NCI-H2107 (cell line): ENCODE measurements around the gene SPTBN5.

ENCODE experiments used
- DNase-seq: peaks from one replicate; lab custom pipeline; 2025; lab: John Stamatoyannopoulos, UW

SPTBN5 gene

GRCh38 chr15:41903782-41904181, 9.9 kb upstream of the SPTBN5 start:
- DNase-seq: no peak

GRCh38 chr15:41901431-41901830, 7.6 kb upstream of the SPTBN5 start:
- no peak for DNase-seq

GRCh38 chr15:41900526-41901380, 6.9 kb upstream of the SPTBN5 start:
- DNase-seq: no peak

GRCh38 chr15:41899854-41900442, 6.1 kb upstream of the SPTBN5 start:
- DNase-seq: no peak

GRCh38 chr15:41897363-41897799, 3.5 kb upstream of the SPTBN5 start:
- no peak for DNase-seq

GRCh38 chr15:41896566-41896965, 2.7 kb upstream of the SPTBN5 start:
- DNase-seq: no peak

- DNase-seq: no peak
Measured at GRCh38 chr15:41895957-41896356, 2.1 kb upstream of the SPTBN5 start.

DNA sequence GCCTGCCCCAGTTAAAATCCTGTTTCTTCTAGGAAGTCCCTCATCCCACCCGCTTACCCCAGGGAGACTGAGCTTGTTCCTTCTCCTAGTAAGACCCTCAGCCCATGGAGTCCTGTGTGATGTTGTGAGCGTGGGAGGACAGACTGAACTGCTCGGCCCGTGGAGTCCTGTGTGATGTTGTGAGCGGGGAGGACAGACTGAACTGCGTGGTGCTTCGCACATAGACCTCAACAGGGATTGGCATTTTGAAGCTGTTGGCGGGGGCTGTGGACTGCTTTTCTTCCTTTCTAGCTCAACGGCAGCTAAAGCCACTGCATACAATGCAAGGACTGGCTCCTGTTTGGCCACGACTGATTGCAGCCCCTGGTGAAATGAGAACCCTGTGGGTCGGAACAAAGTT, 1.6 kb upstream of the SPTBN5 start:
- DNase-seq: no peak

DNA sequence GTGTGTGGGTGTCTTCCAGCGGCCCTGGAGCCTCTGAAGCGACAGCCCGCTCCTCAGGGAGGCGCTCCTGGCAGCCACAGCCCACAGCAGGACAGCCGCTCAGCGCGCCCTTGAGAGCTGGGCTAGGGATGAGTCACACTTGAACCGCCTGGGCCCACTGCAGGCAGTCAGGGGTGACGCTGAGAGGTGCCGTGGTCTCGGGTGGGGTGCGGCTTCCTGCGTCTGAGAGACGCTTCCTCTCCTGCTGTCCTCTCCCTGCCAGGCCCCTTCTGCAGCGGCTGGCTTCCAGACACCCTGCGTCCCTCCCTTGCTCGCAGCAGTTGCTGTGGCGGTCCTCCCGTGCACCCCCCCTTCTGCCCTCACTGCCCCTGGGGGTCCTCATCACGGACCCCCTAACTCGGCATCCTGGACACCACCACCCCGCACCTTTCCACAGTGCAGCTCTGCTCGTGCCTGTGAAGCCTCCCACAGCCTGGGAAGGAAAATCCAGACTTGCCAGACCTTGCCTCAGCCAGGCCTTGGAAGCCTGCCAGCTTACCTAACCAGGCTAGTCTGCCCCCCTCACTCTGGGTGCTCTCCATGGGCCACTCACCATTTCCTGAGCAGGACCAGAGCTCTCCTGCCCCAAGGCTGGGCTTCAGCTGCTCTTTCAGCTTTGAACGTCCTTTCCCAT, 1.1 kb upstream of the SPTBN5 start:
- DNase-seq: peak; percentile 52

DNA sequence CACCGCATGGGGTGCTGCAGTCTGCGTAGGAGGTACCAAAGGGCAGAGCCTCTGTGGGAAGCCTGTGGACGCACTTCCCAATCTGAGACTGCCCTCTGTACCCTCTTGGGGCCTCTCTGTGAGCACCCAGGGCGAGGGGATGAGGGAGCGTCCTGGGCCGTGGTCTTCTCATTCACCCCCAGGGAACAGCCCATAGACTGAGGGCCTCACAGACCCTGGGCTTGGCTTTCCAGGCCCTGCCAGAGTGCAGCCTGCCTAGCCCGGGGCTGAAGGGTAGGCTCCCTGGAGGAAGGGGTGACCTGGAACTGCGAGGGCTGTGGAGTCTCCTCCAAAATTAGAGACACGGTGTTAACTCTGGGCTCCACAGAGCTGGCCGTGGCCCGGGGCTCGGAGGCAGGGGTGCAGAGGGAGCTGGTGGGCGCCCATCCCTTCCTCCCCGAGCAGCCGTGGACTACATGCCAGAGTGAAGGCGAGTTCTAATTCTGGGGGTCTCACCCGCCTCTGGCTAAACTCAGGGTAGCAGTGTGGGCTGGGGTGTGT, 468 bp upstream of the SPTBN5 start:
- no peak for DNase-seq

DNA sequence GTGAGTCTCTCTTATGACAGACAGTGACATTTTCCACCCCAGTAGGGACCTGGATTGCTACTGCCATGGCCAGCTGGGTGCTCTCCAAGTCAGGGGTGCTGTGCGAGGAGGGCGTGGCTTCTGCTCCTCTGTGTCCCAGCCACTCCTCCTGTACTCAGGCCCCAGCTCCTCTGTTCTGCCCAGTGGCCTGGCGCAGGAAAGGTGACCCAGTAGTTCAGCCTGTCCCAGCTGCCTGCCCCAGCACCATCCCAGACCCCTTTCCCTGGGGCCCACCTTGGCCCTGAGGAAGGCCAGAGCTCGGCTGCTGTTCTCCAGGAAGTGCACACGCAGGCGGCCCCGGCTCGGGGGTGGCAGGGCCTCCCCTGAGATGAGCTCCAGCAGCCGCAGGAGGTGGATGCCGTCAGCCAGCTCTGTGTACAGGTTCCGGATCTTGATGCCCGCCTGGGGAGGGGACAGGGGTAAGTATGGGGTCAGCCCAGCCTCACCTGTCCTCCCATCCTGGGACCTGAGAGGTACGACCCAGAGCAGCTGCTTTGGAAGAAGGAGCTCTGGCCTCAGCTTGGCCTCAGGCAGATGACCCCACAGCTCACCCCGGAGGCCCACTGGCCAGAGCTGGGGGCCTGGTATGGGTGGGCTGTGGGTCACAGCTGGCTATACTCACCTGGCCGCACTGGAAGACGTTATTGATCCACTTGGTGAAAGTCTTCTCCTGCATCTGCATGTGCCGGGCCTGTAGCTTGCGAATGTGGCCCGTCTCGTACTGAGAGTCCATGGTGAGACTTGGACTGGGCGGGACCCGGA, 1.0 kb downstream of the SPTBN5 start:
- DNase-seq: no peak

DNA sequence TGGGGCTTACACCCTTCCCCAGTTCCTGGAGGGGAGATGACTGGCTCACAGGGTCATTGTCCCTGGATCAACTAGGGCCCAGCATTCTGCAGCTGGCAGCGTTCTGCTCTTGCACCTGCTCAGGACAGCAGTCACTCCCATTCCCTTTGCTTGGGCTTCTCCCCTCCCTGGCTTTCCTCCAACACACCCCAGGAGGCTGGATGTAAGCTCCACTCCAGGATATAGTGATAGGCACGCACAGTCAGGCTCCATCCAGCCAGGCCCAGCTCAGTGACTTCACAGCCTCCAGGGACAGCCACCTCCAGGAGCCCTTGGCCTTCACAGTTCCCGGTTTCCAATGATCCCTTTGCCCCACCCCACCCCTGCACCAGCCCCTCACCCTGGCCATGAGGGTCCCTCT, 1.9 kb downstream of the SPTBN5 start:
- peak; percentile 70 for DNase-seq

DNA sequence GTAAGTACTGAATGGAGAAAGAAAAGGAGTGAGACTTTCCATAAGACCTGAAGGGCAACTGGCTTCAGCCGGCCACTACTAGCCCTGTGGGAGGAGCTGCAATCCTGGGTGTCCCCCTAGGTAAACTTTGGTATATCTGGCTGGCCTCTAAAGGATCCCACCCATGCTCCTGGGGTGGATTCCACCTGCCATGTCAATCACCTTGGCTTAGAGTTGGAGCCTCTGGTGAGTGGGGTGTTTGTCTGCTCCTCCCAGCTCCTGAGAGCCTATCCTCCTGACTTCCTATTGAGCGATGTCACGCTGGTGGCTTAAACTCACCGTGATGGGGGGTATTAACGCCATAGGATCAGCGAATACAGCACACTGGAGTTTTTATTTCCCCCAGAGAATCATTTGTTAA, 2.6 kb downstream of the SPTBN5 start:
- no peak for DNase-seq

DNA sequence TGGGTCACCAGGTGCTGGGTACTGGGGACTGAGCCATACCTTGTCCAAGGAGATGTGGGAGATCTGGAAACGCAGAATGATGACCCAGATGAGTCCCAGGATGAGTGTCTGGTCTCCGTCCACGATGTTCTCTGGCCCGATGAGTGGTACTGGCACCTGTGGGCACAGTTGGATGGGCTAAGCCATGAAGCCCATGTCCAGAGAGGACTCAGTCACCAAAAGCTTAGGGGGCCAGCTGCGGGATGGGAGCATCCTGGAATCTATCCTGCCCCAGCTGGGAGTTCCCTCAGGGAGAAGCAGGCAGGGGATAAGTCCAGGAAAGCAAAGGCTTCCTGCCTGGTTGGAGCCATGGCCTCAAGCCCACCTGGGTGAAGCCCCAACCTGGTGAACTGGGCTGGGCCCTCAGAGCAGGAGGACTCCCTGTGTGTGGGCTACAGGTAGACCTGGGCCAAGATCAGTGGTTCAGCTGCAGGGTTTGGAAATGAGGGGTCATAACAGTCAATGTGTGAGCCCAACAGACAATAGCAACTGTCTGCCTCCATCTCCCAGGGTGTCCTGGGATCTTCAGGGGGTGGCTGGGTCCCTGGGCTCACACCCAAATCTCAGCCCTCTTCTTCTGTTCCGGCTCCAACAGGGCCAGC, 3.7 kb downstream of the SPTBN5 start:
- DNase-seq: no peak

- DNase-seq: no peak
Measured at GRCh38 chr15:41888662-41889253, 5.1 kb downstream of the SPTBN5 start.

DNA sequence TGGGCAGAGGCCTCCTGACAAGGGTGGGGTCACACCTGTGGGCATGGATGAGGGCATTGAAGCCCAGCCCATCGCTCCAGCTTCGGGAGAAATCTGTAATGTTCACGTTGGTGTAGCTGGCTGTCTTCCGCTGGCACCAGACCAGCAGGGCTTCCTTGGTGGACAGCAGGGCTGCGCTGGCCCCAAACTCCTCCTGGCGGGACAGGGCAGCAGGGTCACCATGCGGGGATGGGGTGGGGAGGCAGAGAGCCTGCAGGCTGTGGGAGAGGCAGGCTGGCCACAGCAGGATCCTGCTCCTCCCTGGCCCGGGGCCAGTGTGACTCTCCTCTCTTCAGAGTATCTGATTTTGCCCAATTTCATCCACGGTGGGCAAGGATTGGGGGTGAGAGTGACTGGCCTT, 6.0 kb downstream of the SPTBN5 start:
- DNase-seq: no peak

- DNase-seq: no peak
Measured at GRCh38 chr15:41887161-41887560, 6.7 kb downstream of the SPTBN5 start.

- no peak for DNase-seq
Measured at GRCh38 chr15:41886741-41887140, 7.1 kb downstream of the SPTBN5 start.

DNA sequence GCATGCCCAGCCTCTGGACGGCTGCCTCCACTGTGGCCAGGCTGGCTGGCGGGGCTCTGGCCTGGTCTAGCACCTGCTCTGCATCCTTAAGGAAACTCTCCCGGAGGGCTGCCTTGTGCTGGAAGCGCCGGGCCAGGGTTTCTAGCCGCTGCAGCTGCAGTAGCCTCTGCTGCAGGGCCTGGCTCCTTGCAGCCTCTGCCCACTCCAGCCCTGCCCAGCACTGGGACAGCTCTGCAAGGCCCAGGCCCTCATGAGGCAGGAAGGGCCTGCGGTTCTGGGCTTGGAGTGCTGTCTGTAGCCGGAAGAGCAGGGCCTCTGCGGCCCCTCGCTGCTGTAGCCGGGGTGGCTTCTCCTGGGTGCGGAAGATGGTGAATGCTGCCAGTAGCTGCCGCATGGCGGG, 8.0 kb downstream of the SPTBN5 start:
- no peak for DNase-seq

- no peak for DNase-seq
Measured at GRCh38 chr15:41885321-41885720, 8.5 kb downstream of the SPTBN5 start.

GRCh38 chr15:41884458-41884857, 9.4 kb downstream of the SPTBN5 start:
- DNase-seq: no peak
